ENCODE measurements around the gene LRFN3.

DNA sequence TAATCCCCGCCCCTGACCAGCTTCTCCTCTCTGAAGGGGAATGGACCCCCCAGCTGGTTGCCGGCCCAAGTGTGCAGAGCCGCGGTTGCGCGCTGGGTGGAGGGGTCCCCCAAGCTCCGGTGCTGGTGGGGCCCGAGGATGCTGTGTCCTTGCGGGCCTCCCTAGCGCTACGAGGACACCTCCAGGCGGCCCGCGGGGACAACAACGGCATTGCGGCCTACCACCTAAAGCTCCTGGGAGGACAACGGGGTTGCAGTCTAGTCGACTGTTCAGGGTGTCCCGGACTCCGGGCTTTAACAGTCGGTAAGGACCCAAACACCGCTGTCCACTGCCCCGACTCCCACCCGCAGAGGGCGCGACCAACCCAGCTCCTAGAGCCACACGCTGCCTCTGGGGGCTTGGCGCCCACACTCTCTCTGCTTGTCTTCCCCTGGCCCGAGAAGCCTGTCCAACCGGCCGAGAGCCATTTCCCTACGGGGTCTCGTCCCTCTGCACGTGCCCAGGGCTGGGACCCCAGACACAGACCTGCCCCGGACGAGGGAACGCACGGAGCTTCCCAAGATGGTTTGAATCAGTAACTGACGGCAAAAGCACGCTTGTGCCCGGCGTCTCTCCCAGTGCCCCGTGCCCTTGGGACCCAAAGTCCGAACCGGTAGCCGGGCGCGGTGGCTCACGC lies 57.9 kb downstream of the LRFN3 start:
- TF ChIP-seq, protein P1, sequence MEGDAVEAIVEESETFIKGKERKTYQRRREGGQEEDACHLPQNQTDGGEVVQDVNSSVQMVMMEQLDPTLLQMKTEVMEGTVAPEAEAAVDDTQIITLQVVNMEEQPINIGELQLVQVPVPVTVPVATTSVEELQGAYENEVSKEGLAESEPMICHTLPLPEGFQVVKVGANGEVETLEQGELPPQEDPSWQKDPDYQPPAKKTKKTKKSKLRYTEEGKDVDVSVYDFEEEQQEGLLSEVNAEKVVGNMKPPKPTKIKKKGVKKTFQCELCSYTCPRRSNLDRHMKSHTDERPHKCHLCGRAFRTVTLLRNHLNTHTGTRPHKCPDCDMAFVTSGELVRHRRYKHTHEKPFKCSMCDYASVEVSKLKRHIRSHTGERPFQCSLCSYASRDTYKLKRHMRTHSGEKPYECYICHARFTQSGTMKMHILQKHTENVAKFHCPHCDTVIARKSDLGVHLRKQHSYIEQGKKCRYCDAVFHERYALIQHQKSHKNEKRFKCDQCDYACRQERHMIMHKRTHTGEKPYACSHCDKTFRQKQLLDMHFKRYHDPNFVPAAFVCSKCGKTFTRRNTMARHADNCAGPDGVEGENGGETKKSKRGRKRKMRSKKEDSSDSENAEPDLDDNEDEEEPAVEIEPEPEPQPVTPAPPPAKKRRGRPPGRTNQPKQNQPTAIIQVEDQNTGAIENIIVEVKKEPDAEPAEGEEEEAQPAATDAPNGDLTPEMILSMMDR (IDR thresholded peaks at IDR 0.05) = no peak
- no peak for TF ChIP-seq POLR2A (IDR thresholded peaks at IDR 0.05)

Measured in Peyer's patch (tissue), 4 donors.